Kidney (tissue), 14 donors: ENCODE data around the gene NFKBIE. TPM values are rescaled to one million over a fixed set of nuclear protein-coding genes. Genes with fewer than 3 reads are reported as not detected.
A peak's percentile ranks its signal among the peaks of the same experiment; 100 is the strongest.

Experiments used
- DNase-seq, 5 donors: peaks; one replicate each; pipeline ENCODE4 v3.0.0-alpha.2; 2013 to 2020
- FAIRE-seq: peaks from 2 replicates; lab custom pipeline; 2012; peaks lifted over from hg19 to GRCh38; lab: Jason Lieb, UNC
- H3K27ac ChIP-seq, 2 donors: one replicate each; pipeline ENCODE4 v1.7.0; 2013; ENCODE audit warnings: low read depth in 2 of 2, low read length in 2 of 2, inconsistent platforms in 1 of 2
- H3K27me3 ChIP-seq: one replicate; pipeline ENCODE4 v1.7.1; 2013; ENCODE audit warnings: low read length, inconsistent platforms; ENCODE audit not compliant: control insufficient read depth, insufficient read depth
- H3K36me3 ChIP-seq, 3 donors: one replicate each; pipeline versions ENCODE4 v1.7.0 to v1.7.1; 2013; ENCODE audit warnings: low read length in 3 of 3, control low read depth in 1 of 3, inconsistent platforms in 1 of 3; ENCODE audit not compliant: insufficient read depth in 3 of 3, control insufficient read depth in 2 of 3
- H3K4me1 ChIP-seq, 3 donors: one replicate each; pipeline versions ENCODE4 v1.7.0 to v1.7.1; 2013; ENCODE audit warnings: low read length in 3 of 3, inconsistent platforms in 1 of 3, low read depth in 1 of 3; ENCODE audit not compliant: control insufficient read depth in 2 of 3, insufficient read depth in 2 of 3
- H3K4me3 ChIP-seq, 3 donors: one replicate each; pipeline versions ENCODE4 v1.7.0 to v1.8.1; 2013; ENCODE audit warnings: low read length in 3 of 3, control low read depth in 1 of 3, inconsistent platforms in 1 of 3
- H3K9ac ChIP-seq, 3 donors: one replicate each; pipeline versions ENCODE4 v1.7.0 to v1.7.1; 2013; ENCODE audit warnings: low read length in 3 of 3, control low read depth in 1 of 3, inconsistent platforms in 1 of 3
- H3K9me3 ChIP-seq, 3 donors: one replicate each; pipeline versions ENCODE4 v1.7.0 to v1.7.1; 2013; ENCODE audit warnings: low read length in 3 of 3, control low read depth in 1 of 3, inconsistent platforms in 1 of 3; ENCODE audit not compliant: control insufficient read depth in 2 of 3, insufficient read depth in 1 of 3
- intact Hi-C: fragments of 100-400 bp; cut with DNase I; formaldehyde crosslinking; loops from one replicate; pipeline ENCODE4 v1.11.1; 2022
- polyA plus RNA-seq: library from polyadenylated mRNA; stranded (reverse); fragments of 350-450 nt; fragmentation: Illumina TruSeq; extraction: RNeasy Lipid Tissue Mini Kit (QIAGEN cat#74804); gene quantifications from one replicate; pipeline ENCODE4 v1.2.3, GENCODE V29; 2014; ENCODE audit warnings: low read depth, low replicate concordance; ENCODE audit not compliant: insufficient read depth
- total RNA-seq: library from RNA; stranded (reverse); fragmentation: NEBNext Ultra II Directional; extraction: Animal tissue kit (Norgen Biotek cat#: 25700); gene quantifications from one replicate; pipeline ENCODE4 v1.2.1, GENCODE V29; 2021
- TF ChIP-seq, protein P1 (sequence below): IDR thresholded peaks from 3 replicates; pipeline ENCODE4 v1.5.1; 2012; ENCODE audit warnings: mild to moderate bottlenecking, moderate library complexity, borderline replicate concordance; ENCODE audit not compliant: insufficient read depth; ENCODE audit errors: extremely low read depth
- donor health status: control.
- donor health status: control.
- donor health status: control.
- donor health status: control.
- donor health status: control.
- donor health status: DM: yes; HTN: yes; CAD: no.
- donor health status: Normal renal cell carcinoma (clear cell type).

NFKBIE gene
- total and polyA plus RNA-seq, 2 donors from 2014 or later: 12.6 to 19.0 TPM

DNA sequence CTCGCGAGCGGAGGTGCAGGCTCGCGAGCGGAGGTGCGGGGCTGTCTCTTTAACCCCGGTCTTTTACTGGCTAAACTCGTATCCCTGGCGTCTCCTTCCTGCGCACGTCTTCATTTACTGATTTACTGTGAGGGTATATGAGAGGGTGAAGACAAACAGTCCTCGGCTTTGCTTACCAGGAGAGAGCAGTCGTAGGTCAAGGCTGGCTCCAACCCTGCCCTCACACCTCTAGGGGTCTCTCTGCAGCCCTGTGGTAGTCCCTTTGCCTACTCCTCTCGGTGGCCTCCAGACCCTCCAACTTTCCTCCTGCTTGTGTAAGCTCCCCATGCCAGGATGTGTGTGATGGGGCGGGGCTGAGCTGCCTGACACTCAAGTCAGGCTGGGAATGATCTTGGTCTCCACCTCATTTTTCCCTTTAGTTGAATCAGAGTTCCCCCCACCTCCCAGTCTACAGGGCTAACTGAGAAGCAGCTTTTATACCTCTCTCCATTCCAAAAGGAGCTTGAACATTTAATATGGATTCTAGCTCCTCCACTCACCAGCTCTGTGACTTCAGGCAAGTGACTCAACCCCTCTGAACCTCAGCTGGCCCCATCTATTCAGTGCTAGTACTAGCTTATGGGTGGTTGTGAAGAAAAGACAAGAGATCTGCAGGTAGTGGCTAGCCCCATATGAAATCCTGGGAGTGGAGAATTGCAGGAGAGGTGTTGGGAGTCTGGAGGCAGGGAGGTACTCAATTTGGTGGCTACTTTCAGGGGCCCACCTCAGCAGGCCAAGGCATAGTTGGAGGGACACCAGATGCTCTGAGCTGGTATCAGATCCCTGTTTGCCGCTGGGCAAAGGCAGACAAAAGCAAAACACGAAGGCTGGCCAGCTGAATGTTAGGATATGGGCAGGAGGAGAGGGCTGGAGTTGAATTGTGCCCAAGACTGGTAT, 41.1 kb downstream of the NFKBIE start:
- TF ChIP-seq, protein P1, sequence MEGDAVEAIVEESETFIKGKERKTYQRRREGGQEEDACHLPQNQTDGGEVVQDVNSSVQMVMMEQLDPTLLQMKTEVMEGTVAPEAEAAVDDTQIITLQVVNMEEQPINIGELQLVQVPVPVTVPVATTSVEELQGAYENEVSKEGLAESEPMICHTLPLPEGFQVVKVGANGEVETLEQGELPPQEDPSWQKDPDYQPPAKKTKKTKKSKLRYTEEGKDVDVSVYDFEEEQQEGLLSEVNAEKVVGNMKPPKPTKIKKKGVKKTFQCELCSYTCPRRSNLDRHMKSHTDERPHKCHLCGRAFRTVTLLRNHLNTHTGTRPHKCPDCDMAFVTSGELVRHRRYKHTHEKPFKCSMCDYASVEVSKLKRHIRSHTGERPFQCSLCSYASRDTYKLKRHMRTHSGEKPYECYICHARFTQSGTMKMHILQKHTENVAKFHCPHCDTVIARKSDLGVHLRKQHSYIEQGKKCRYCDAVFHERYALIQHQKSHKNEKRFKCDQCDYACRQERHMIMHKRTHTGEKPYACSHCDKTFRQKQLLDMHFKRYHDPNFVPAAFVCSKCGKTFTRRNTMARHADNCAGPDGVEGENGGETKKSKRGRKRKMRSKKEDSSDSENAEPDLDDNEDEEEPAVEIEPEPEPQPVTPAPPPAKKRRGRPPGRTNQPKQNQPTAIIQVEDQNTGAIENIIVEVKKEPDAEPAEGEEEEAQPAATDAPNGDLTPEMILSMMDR: no peak
- no peaks in the 10 kb centered on the region for H3K27me3 ChIP-seq
- H3K36me3 ChIP-seq: no peaks in the 10 kb centered on the region
- no peak overlapping the region for H3K27ac ChIP-seq
- DNase-seq: peak in 3 of 5 donors; percentile 59 to 70 (median 63)
- intact Hi-C loops: no loop called here
- H3K9ac ChIP-seq: peak overlapping the region in 1 of 3 donors; percentile 7
- H3K4me3 ChIP-seq: peak overlapping the region; percentile 36 to 44 (median 43)
- H3K9me3 ChIP-seq: no peaks in the 10 kb centered on the region
- peaks cover 0 to 29% (median 15%) of the 10 kb centered on the region in 3 donors for H3K4me1 ChIP-seq
- FAIRE-seq: no peak

DNA sequence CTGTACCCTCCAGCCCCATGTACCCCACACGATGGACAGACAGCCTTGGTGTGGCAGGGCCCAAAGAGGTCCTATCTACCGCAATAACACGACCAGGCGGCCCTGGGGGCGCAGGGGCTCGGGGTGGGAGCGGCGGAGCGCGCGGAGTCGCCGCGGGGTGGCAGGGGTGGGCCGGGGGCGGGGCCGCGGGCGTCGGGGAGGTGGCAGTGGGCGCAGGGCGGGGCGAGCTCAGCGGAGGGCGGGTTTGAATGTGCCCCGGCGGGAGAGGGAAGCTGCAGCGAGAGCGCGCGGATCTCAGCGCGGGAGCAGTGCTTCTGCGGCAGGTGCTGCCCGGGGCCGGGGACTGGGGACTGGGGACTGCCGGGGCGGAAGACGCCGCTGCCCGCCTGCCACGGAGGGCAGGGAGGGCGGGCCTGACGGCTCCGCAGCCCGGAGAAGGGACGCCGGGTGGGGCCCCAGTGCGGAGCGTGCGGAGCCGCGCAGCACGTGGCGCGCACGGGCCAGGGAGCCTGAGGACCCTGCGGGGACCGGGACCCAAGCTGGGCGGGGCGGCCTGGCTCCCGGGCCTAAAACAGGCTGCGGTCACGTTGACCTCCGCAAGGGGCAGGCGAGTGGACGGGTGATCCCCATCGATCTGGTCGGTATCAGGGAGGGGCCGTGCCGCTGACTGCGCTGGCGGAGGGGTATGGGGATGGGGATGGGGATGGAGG, 41.9 kb downstream of the NFKBIE start, which contains the start of gene SLC29A1:
TSS of gene SLC29A1 (plus strand) at position 277 of the 710 bp plus-strand sequence. CDS start 3,719 bp downstream, outside the sequence.
- peak; percentile 82 to 93 (median 85) for DNase-seq
- H3K9ac ChIP-seq: peak within 1 kb of the TSS in 2 of 3 donors; percentile 51 to 55
- peak within 1 kb of the TSS; percentile 63 to 74 for H3K27ac ChIP-seq

DNA sequence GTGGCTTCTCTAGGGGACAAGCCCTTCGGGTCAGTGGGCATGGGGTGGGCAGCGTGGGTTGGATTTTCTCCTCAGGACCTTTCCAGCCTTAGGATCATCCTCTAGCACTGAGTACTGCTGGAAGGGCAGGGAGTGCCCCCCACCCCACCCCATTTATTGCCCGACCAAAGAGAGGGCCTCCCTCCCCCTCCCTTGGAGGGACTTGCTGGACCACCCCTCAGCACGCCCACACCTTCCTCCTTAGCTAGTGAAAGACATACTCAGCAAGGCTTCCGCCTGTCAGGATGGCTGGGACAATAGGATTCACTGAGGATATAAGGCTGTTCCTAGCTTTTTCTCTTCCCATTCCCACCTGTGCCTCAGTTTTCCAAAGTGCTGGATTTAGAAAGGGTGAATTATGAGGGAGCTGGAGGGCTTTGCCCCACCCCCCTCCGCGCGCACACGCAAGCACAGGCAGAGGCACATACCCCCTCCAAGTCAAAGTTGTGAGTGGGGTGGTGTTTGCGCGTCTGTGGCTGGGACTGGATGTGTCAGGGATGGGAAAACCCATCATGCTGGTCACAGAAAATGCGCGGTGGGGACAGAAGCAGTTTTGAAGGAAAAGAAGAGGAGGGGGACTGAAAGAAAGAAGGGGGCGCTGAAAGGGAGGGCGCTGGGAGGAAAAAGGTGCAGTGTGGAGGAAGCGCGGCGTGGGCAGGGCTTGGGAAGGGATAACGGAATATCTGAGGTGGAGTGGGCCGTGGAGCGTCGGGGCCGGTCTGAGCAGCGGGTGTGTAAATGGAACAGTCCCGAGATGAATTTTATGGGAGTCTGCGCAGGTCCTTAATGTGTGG, 42.6 kb downstream of the NFKBIE start:
- H3K4me1 ChIP-seq: peaks cover 0 to 35% (median 16%) of the 10 kb centered on the region in 3 donors
- peak overlapping the region; percentile 63 to 74 for H3K27ac ChIP-seq
- no peak for FAIRE-seq
- no peaks in the 10 kb centered on the region for H3K27me3 ChIP-seq
- intact Hi-C loops: no loop called here
- DNase-seq: peak in 2 of 5 donors; percentile 39 to 65
- TF ChIP-seq, protein P1: no peak
- H3K9me3 ChIP-seq: no peaks in the 10 kb centered on the region
- H3K9ac ChIP-seq: peak overlapping the region in 2 of 3 donors; percentile 51 to 55
- peak overlapping the region in 2 of 3 donors; percentile 30 to 39 for H3K4me3 ChIP-seq
- H3K36me3 ChIP-seq: no peaks in the 10 kb centered on the region

More for the DNA sequence above, 41.9 kb downstream of the NFKBIE start, which contains the start of gene SLC29A1:
- H3K36me3 ChIP-seq: no peaks in the 10 kb centered on the region
- H3K9me3 ChIP-seq: no peaks in the 10 kb centered on the region
- TF ChIP-seq, protein P1: no peak
- intact Hi-C loops: no loop called here
- no peaks in the 10 kb centered on the region for H3K27me3 ChIP-seq
- H3K4me3 ChIP-seq: peak within 1 kb of the TSS; percentile 36 to 44 (median 43)
- peaks cover 0 to 30% (median 15%) of the 10 kb centered on the region in 3 donors for H3K4me1 ChIP-seq
- FAIRE-seq: no peak
